ENCODE measurements around the gene CEBPE.

DNA sequence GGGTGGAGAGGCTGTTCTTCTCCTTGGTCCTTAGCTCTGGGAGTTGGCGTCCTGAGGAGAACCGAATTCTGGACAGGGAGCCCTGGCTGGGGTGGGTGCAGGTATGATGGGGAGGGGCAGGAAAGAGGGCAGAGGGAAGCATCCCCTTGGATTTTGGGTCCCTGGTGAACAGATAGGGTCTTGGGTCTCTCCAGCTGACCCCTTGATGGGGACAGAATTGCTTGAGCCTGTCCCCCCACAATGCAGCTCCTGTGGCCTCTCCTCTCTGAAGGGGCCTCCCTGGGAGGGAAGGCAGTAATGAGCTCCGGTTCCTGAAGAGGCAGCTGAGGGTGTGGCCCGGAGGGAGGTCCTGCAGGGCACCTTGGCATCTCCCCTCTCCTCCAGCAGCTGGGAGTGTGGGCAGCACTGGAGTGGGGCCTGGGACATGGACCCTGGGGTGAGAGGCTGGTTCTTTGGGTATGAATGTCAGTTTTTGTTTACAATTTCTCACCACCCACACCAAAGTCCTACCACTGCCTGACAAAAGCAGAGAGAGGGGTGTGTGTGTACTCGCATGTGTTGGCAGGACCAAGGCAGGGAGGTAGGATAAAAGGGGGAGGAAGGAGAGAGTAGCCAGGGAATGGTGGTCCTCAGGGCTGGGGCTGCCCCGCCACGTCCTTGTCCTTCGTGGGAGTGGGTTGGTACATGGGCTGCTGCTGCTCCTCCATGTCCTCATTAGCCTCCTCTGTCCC is 7.7 kb upstream of the CEBPE start:
- TF ChIP-seq, protein P1, sequence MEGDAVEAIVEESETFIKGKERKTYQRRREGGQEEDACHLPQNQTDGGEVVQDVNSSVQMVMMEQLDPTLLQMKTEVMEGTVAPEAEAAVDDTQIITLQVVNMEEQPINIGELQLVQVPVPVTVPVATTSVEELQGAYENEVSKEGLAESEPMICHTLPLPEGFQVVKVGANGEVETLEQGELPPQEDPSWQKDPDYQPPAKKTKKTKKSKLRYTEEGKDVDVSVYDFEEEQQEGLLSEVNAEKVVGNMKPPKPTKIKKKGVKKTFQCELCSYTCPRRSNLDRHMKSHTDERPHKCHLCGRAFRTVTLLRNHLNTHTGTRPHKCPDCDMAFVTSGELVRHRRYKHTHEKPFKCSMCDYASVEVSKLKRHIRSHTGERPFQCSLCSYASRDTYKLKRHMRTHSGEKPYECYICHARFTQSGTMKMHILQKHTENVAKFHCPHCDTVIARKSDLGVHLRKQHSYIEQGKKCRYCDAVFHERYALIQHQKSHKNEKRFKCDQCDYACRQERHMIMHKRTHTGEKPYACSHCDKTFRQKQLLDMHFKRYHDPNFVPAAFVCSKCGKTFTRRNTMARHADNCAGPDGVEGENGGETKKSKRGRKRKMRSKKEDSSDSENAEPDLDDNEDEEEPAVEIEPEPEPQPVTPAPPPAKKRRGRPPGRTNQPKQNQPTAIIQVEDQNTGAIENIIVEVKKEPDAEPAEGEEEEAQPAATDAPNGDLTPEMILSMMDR (IDR thresholded peaks at IDR 0.05; ENCODE audit: low read depth, low read length, missing input control) = no peak
- TF ChIP-seq, protein P2, sequence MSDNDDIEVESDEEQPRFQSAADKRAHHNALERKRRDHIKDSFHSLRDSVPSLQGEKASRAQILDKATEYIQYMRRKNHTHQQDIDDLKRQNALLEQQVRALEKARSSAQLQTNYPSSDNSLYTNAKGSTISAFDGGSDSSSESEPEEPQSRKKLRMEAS (IDR thresholded peaks at IDR 0.05) = no peak
- TF ChIP-seq RAD21 (IDR thresholded peaks at IDR 0.05) (no peak), JUND (IDR thresholded peaks at IDR 0.05) (no peak), TAF1 (conservative IDR thresholded peaks at IDR 0.05) (no peak), HNF4A (conservative IDR thresholded peaks at IDR 0.05) (no peak), NR2F2 (IDR thresholded peaks at IDR 0.05) (no peak), GABPA (IDR thresholded peaks at IDR 0.05 in 1 of 2, conservative IDR thresholded peaks at IDR 0.05 in 1 of 2) (no peak), YY1 (IDR thresholded peaks at IDR 0.05) (no peak)
- TF ChIP-seq, protein P3, sequence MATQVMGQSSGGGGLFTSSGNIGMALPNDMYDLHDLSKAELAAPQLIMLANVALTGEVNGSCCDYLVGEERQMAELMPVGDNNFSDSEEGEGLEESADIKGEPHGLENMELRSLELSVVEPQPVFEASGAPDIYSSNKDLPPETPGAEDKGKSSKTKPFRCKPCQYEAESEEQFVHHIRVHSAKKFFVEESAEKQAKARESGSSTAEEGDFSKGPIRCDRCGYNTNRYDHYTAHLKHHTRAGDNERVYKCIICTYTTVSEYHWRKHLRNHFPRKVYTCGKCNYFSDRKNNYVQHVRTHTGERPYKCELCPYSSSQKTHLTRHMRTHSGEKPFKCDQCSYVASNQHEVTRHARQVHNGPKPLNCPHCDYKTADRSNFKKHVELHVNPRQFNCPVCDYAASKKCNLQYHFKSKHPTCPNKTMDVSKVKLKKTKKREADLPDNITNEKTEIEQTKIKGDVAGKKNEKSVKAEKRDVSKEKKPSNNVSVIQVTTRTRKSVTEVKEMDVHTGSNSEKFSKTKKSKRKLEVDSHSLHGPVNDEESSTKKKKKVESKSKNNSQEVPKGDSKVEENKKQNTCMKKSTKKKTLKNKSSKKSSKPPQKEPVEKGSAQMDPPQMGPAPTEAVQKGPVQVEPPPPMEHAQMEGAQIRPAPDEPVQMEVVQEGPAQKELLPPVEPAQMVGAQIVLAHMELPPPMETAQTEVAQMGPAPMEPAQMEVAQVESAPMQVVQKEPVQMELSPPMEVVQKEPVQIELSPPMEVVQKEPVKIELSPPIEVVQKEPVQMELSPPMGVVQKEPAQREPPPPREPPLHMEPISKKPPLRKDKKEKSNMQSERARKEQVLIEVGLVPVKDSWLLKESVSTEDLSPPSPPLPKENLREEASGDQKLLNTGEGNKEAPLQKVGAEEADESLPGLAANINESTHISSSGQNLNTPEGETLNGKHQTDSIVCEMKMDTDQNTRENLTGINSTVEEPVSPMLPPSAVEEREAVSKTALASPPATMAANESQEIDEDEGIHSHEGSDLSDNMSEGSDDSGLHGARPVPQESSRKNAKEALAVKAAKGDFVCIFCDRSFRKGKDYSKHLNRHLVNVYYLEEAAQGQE (IDR thresholded peaks at IDR 0.05) = no peak
